Mesendoderm (in vitro differentiated cells): ENCODE results near the gene LNX2.
A peak's percentile ranks its signal among the peaks of the same experiment; 100 is the strongest.

ENCODE experiments used
- DNase-seq: peaks from one replicate; pipeline ENCODE4 v3.0.0; 2013
- H2AK5ac ChIP-seq: 2 replicates; pipeline ENCODE4 v1.6.1; 2013; ENCODE audit warnings: low read length, inconsistent platforms
- H2BK120ac ChIP-seq: 2 replicates; pipeline ENCODE4 v1.6.1; 2013; ENCODE audit warnings: low read depth, mild to moderate bottlenecking, low read length, moderate library complexity, mixed read lengths
- H2BK15ac ChIP-seq: replicated peaks from 2 replicates; pipeline ENCODE4 v1.6.1; 2013; ENCODE audit warnings: low read depth, mild to moderate bottlenecking, moderate library complexity
- H2BK5ac ChIP-seq: 2 replicates; pipeline ENCODE4 v1.6.1; 2013; ENCODE audit warnings: low read length, inconsistent platforms
- H3K18ac ChIP-seq: 2 replicates; pipeline ENCODE4 v1.6.1; 2013; ENCODE audit warnings: mild to moderate bottlenecking, low read length, mixed read lengths
- H3K23ac ChIP-seq: one replicate; pipeline ENCODE4 v1.6.1; 2013; ENCODE audit warnings: low read length
- H3K27ac ChIP-seq: 2 replicates; pipeline ENCODE4 v1.5.1; 2013; ENCODE audit warnings: low read depth, mild to moderate bottlenecking, inconsistent platforms, low read length, moderate library complexity
- H3K27me3 ChIP-seq: 2 replicates; pipeline ENCODE4 v1.6.1; 2013; ENCODE audit warnings: low read length, control low read depth, mild to moderate bottlenecking, inconsistent platforms; ENCODE audit not compliant: insufficient read depth, poor library complexity
- H3K36me3 ChIP-seq: 2 replicates; pipeline ENCODE4 v1.6.1; 2013; ENCODE audit warnings: low read length, inconsistent platforms; ENCODE audit not compliant: control insufficient read depth, insufficient read depth
- H3K4ac ChIP-seq: one replicate; pipeline ENCODE4 v1.6.1; 2013; ENCODE audit warnings: low read depth, mild to moderate bottlenecking, low read length, moderate library complexity
- H3K4me1 ChIP-seq: 2 replicates; pipeline ENCODE4 v1.6.1; 2013; ENCODE audit warnings: low read depth, low read length, inconsistent platforms; ENCODE audit not compliant: control insufficient read depth
- H3K4me2 ChIP-seq: 2 replicates; pipeline ENCODE4 v1.6.1; 2013; ENCODE audit warnings: low read length
- H3K4me3 ChIP-seq: 2 replicates; pipeline ENCODE4 v1.5.1; 2013; ENCODE audit warnings: mild to moderate bottlenecking, low read length
- H3K56ac ChIP-seq: one replicate; pipeline ENCODE4 v1.6.1; 2013; ENCODE audit warnings: low read length
- H3K79me1 ChIP-seq: 2 replicates; pipeline ENCODE4 v1.6.1; 2013; ENCODE audit warnings: low read length, inconsistent platforms
- H3K79me2 ChIP-seq: 2 replicates; pipeline ENCODE4 v1.6.1; 2013; ENCODE audit warnings: mild to moderate bottlenecking, low read length; ENCODE audit not compliant: control insufficient read depth, insufficient read depth
- H3K9ac ChIP-seq: 2 replicates; pipeline ENCODE4 v1.6.1; 2013; ENCODE audit warnings: low read length, inconsistent platforms
- H4K5ac ChIP-seq: one replicate; pipeline ENCODE4 v1.6.1; 2013; ENCODE audit warnings: low read length
- H4K8ac ChIP-seq: one replicate; pipeline ENCODE4 v1.6.1; 2013; ENCODE audit warnings: low read depth, mild to moderate bottlenecking, control low read depth, low read length, moderate library complexity
- WGBS: extraction: QIAGEN DNeasy Blood & Tissue Kit; methylation state at CpG from one replicate; pipeline ENCODE4 v1.1.7; 2013; ENCODE audit warnings: low lambda C conversion rate, missing lambda C conversion rate; ENCODE audit not compliant: insufficient coverage; ENCODE audit errors: extremely low coverage; 5-methylcytosine and 5-hydroxymethylcytosine counted together

The LNX2 gene

GRCh38 chr13:27524981-27525975 is 95.1 kb downstream of the LNX2 start:
- Histone ChIP-seq H3K27me3 (no peaks in the 10 kb centered on the region), H3K27ac (no peak overlapping the region), H3K18ac (no peak overlapping the region), H4K8ac (no peak overlapping the region), H2AK5ac (no peak overlapping the region), H3K4me1 (no peaks in the 10 kb centered on the region), H3K56ac (no peak overlapping the region), H3K9ac (no peak overlapping the region), H2BK15ac (no peak overlapping the region), H3K4me2 (no peak overlapping the region), H3K4ac (no peak overlapping the region), H2BK120ac (no peak overlapping the region), H3K79me2 (no peaks in the 10 kb centered on the region), H3K4me3 (no peak overlapping the region), H3K23ac (no peak overlapping the region), H3K79me1 (no peaks in the 10 kb centered on the region), H2BK5ac (no peak overlapping the region), H4K5ac (no peak overlapping the region), H3K36me3 (no peaks in the 10 kb centered on the region)
- no peak for DNase-seq
- no CpG with 5 or more reads among the region's 14 CpGs for WGBS

- Histone ChIP-seq H4K8ac (no peak overlapping the region), H3K27ac (no peak overlapping the region), H2BK15ac (no peak overlapping the region), H3K4me1 (no peaks in the 10 kb centered on the region), H3K4ac (no peak overlapping the region), H3K56ac (no peak overlapping the region), H3K27me3 (no peaks in the 10 kb centered on the region), H3K4me2 (no peak overlapping the region), H3K9ac (no peak overlapping the region), H3K79me2 (no peaks in the 10 kb centered on the region), H3K23ac (no peak overlapping the region), H3K4me3 (no peak overlapping the region), H2AK5ac (no peak overlapping the region), H3K79me1 (no peaks in the 10 kb centered on the region), H2BK5ac (no peak overlapping the region), H4K5ac (no peak overlapping the region), H2BK120ac (no peak overlapping the region), H3K18ac (no peak overlapping the region), H3K36me3 (no peaks in the 10 kb centered on the region)
- WGBS, result no CpG with 5 or more reads among the region's 4 CpGs
- DNase-seq, result peak; percentile 10
Observed at GRCh38 chr13:27523346-27524073, 96.8 kb downstream of the LNX2 start.

GRCh38 chr13:27522847-27523246 is 97.5 kb downstream of the LNX2 start:
- Histone ChIP-seq H3K9ac (no peak overlapping the region), H3K4me1 (no peaks in the 10 kb centered on the region), H2AK5ac (no peak overlapping the region), H3K4me2 (no peak overlapping the region), H3K27ac (no peak overlapping the region), H2BK5ac (no peak overlapping the region), H3K18ac (no peak overlapping the region), H3K79me1 (no peaks in the 10 kb centered on the region), H3K23ac (no peak overlapping the region), H4K8ac (no peak overlapping the region), H2BK15ac (no peak overlapping the region), H3K4ac (no peak overlapping the region), H4K5ac (no peak overlapping the region), H3K27me3 (no peaks in the 10 kb centered on the region), H3K79me2 (no peaks in the 10 kb centered on the region), H2BK120ac (no peak overlapping the region), H3K4me3 (no peak overlapping the region), H3K36me3 (no peaks in the 10 kb centered on the region), H3K56ac (no peak overlapping the region)
- WGBS, result no CpG with 5 or more reads among the region's 4 CpGs
- no peak for DNase-seq

- Histone ChIP-seq H3K4me1 (no peaks in the 10 kb centered on the region), H2BK5ac (no peak overlapping the region), H3K27ac (no peak overlapping the region), H3K79me1 (no peaks in the 10 kb centered on the region), H3K56ac (no peak overlapping the region), H4K8ac (no peak overlapping the region), H3K23ac (no peak overlapping the region), H2BK15ac (no peak overlapping the region), H3K79me2 (no peaks in the 10 kb centered on the region), H3K27me3 (no peaks in the 10 kb centered on the region), H3K9ac (no peak overlapping the region), H3K4me3 (no peak overlapping the region), H2AK5ac (no peak overlapping the region), H3K36me3 (no peaks in the 10 kb centered on the region), H2BK120ac (no peak overlapping the region), H4K5ac (no peak overlapping the region), H3K4ac (no peak overlapping the region), H3K18ac (no peak overlapping the region), H3K4me2 (no peak overlapping the region)
- WGBS, result no CpG with 5 or more reads among the region's 1 CpG
- no peak for DNase-seq
Observed at GRCh38 chr13:27516103-27516502, 104.2 kb downstream of the LNX2 start.

GRCh38 chr13:27510082-27510481 is 110.2 kb downstream of the LNX2 start:
- Histone ChIP-seq H2BK5ac (no peak overlapping the region), H3K79me1 (no peaks in the 10 kb centered on the region), H3K27ac (no peak overlapping the region), H3K23ac (no peak overlapping the region), H3K9ac (no peak overlapping the region), H3K4ac (no peak overlapping the region), H3K4me2 (no peak overlapping the region), H3K79me2 (no peaks in the 10 kb centered on the region), H3K56ac (no peak overlapping the region), H2BK15ac (no peak overlapping the region), H2BK120ac (no peak overlapping the region), H4K5ac (no peak overlapping the region), H3K18ac (no peak overlapping the region), H4K8ac (no peak overlapping the region), H2AK5ac (no peak overlapping the region), H3K36me3 (no peaks in the 10 kb centered on the region), H3K27me3 (no peaks in the 10 kb centered on the region), H3K4me1 (no peaks in the 10 kb centered on the region), H3K4me3 (no peak overlapping the region)
- no peak for DNase-seq
- no CpG with 5 or more reads among the region's 5 CpGs for WGBS
